SIG-M5 treated with dmso at 0.1 percent for 504 hours (cell line): ENCODE measurements around the gene DVL1.
A peak's percentile ranks its signal among the peaks of the same experiment; 100 is the strongest.
"Not testable (repeated sequence)": the region's sequence is repeated elsewhere in the genome, so short reads cannot be mapped to it uniquely, and the experiment has no call there.

Experiments
- DNase-seq: peaks from one replicate; lab custom pipeline; 2025; ENCODE audit not compliant: unreplicated experiment; lab: John Stamatoyannopoulos, UW

DVL1 gene

GRCh38 chr1:1349256-1350012, at the start of gene DVL1:
Gene DVL1 (minus strand): TSS chr1:1349418. CDS start chr1:1349065, 353 bp downstream.
- DNase-seq: peak; percentile 23

GRCh38 chr1:1398677-1399186, 49.5 kb upstream of the DVL1 start:
- DNase-seq: no peak

GRCh38 chr1:1397839-1398523, 48.8 kb upstream of the DVL1 start:
- peak; percentile 60 for DNase-seq

GRCh38 chr1:1395166-1395565, 45.9 kb upstream of the DVL1 start:
- DNase-seq: no peak

GRCh38 chr1:1394116-1394515, 44.9 kb upstream of the DVL1 start:
- no peak for DNase-seq

- DNase-seq: no peak
Observed at GRCh38 chr1:1393428-1393827, 44.2 kb upstream of the DVL1 start.

- DNase-seq: no peak
Observed at GRCh38 chr1:1393014-1393413, 43.8 kb upstream of the DVL1 start.

- no peak for DNase-seq
Observed at GRCh38 chr1:1391225-1391624, 42.0 kb upstream of the DVL1 start.

- no peak for DNase-seq
Observed at GRCh38 chr1:1390675-1391074, 41.5 kb upstream of the DVL1 start.

GRCh38 chr1:1388078-1388472, 38.9 kb upstream of the DVL1 start:
- no peak for DNase-seq

GRCh38 chr1:1387098-1388077, 38.2 kb upstream of the DVL1 start:
- DNase-seq: no peak

GRCh38 chr1:1385931-1386330, 36.7 kb upstream of the DVL1 start:
- DNase-seq: no peak

- DNase-seq: not testable (repeated sequence)
Observed at GRCh38 chr1:1385339-1385738, 36.1 kb upstream of the DVL1 start.

- no peak for DNase-seq
Observed at GRCh38 chr1:1381294-1381693, 32.1 kb upstream of the DVL1 start.

GRCh38 chr1:1380860-1381259, 31.6 kb upstream of the DVL1 start:
- no peak for DNase-seq

GRCh38 chr1:1377540-1378205, 28.5 kb upstream of the DVL1 start:
- no peak for DNase-seq

GRCh38 chr1:1376551-1377226, 27.5 kb upstream of the DVL1 start:
- no peak for DNase-seq

- peak; percentile 98 for DNase-seq
Observed at GRCh38 chr1:1374929-1375662, 25.9 kb upstream of the DVL1 start, which contains the start of gene AURKAIP1. Gene AURKAIP1 (minus strand): TSS chr1:1375207. CDS start chr1:1374756, 451 bp downstream.

- DNase-seq: no peak
Observed at GRCh38 chr1:1374589-1374928, 25.3 kb upstream of the DVL1 start.
